ENCODE results near the gene SNRNP70. TPM values are rescaled to one million over a fixed set of nuclear protein-coding genes. Genes with fewer than 3 reads are reported as not detected.
"Not testable (repeated sequence)": the region's sequence is repeated elsewhere in the genome, so short reads cannot be mapped to it uniquely, and the experiment has no call there.

The SNRNP70 gene
- 270 and 281 TPM in 2 replicates for total RNA-seq

GRCh38 chr19:49085020-49085867, at the start of gene SNRNP70:
TSS of gene SNRNP70 (plus strand) at chr19:49085451. CDS start at chr19:49086415, 964 bp downstream.
- H3K9me3 Mint-ChIP-seq: peaks cover 4% of the 10 kb centered on the region
- peaks cover 28% of the 10 kb centered on the region for H3K4me1 Mint-ChIP-seq
- H3K36me3 Mint-ChIP-seq (ENCODE audit: low read depth): peaks cover 30% of the 10 kb centered on the region
- peaks cover 4% of the 10 kb centered on the region for H3K27me3 Mint-ChIP-seq
- peak; percentile 99 for DNase-seq
- intact Hi-C loops (cut with micrococcal nuclease): loop anchor here (1.0 kb wide), 2 partner anchors 29 to 34 kb away; partner anchors contain the start of genes C19orf73, LIN7B and PPFIA3
- peak within 1 kb of the TSS; percentile 98 for H3K4me3 Mint-ChIP-seq
- peak within 1 kb of the TSS; percentile 86 for H3K27ac Mint-ChIP-seq

GRCh38 chr19:49036815-49037214, 48.4 kb upstream of the SNRNP70 start, which contains the start of gene CGB1:
TSS of gene CGB1 (minus strand) at chr19:49036895. CDS start at chr19:49036711, 184 bp downstream.
- H3K9me3 Mint-ChIP-seq; H3K4me3 Mint-ChIP-seq; intact Hi-C loops (cut with micrococcal nuclease); H3K27ac Mint-ChIP-seq; H3K27me3 Mint-ChIP-seq; H3K36me3 Mint-ChIP-seq (ENCODE audit: low read depth); H3K4me1 Mint-ChIP-seq: not testable (repeated sequence)
- DNase-seq: peak; percentile 85

- H3K27ac Mint-ChIP-seq; intact Hi-C loops (cut with micrococcal nuclease); H3K9me3 Mint-ChIP-seq; H3K27me3 Mint-ChIP-seq; H3K36me3 Mint-ChIP-seq (ENCODE audit: low read depth); H3K4me3 Mint-ChIP-seq; DNase-seq; H3K4me1 Mint-ChIP-seq: not testable (repeated sequence)
These were observed 47.1 kb upstream of the SNRNP70 start for GRCh38 chr19:49038111-49038510.

GRCh38 chr19:49038557-49039276, 46.5 kb upstream of the SNRNP70 start:
- DNase-seq; H3K27ac Mint-ChIP-seq; H3K27me3 Mint-ChIP-seq; intact Hi-C loops (cut with micrococcal nuclease); H3K4me1 Mint-ChIP-seq; H3K9me3 Mint-ChIP-seq; H3K36me3 Mint-ChIP-seq (ENCODE audit: low read depth); H3K4me3 Mint-ChIP-seq: not testable (repeated sequence)

- H3K4me3 Mint-ChIP-seq; intact Hi-C loops (cut with micrococcal nuclease); H3K27me3 Mint-ChIP-seq; H3K27ac Mint-ChIP-seq; H3K4me1 Mint-ChIP-seq; H3K9me3 Mint-ChIP-seq; H3K36me3 Mint-ChIP-seq (ENCODE audit: low read depth); DNase-seq: not testable (repeated sequence)
These were observed 45.5 kb upstream of the SNRNP70 start for GRCh38 chr19:49039736-49040135.

- DNase-seq: no peak
- intact Hi-C loops (cut with micrococcal nuclease): no loop called here
- Mint-ChIP-seq H3K36me3 (ENCODE audit: low read depth) (no peaks in the 10 kb centered on the region), H3K27me3 (no peaks in the 10 kb centered on the region), H3K4me1 (no peaks in the 10 kb centered on the region), H3K9me3 (no peaks in the 10 kb centered on the region), H3K27ac (no peak overlapping the region), H3K4me3 (no peak overlapping the region)
These were observed 43.1 kb upstream of the SNRNP70 start for GRCh38 chr19:49042177-49042576.

- DNase-seq; H3K36me3 Mint-ChIP-seq (ENCODE audit: low read depth): not testable (repeated sequence)
These were observed 42.6 kb upstream of the SNRNP70 start for GRCh38 chr19:49042666-49043065.

GRCh38 chr19:49043548-49043947, 41.7 kb upstream of the SNRNP70 start, which contains the start of gene CGB5:
TSS of gene CGB5 (plus strand) at chr19:49043848. CDS start at chr19:49044210, 362 bp downstream.
- H3K4me3 Mint-ChIP-seq; H3K27ac Mint-ChIP-seq; DNase-seq; intact Hi-C loops (cut with micrococcal nuclease); H3K9me3 Mint-ChIP-seq; H3K4me1 Mint-ChIP-seq; H3K27me3 Mint-ChIP-seq; H3K36me3 Mint-ChIP-seq (ENCODE audit: low read depth): not testable (repeated sequence)

More at GRCh38 chr19:49042666-49043065, 42.6 kb upstream of the SNRNP70 start:
- H3K4me1 Mint-ChIP-seq; H3K9me3 Mint-ChIP-seq; H3K27ac Mint-ChIP-seq; intact Hi-C loops (cut with micrococcal nuclease); H3K27me3 Mint-ChIP-seq; H3K4me3 Mint-ChIP-seq: not testable (repeated sequence)

- H3K27ac Mint-ChIP-seq; H3K9me3 Mint-ChIP-seq; DNase-seq; intact Hi-C loops (cut with micrococcal nuclease); H3K36me3 Mint-ChIP-seq (ENCODE audit: low read depth); H3K27me3 Mint-ChIP-seq; H3K4me3 Mint-ChIP-seq; H3K4me1 Mint-ChIP-seq: not testable (repeated sequence)
These were observed 36.2 kb upstream of the SNRNP70 start, which contains the start of gene CGB8 for GRCh38 chr19:49049011-49049410. TSS of gene CGB8 (minus strand) at chr19:49049111. CDS start at chr19:49048739, 372 bp downstream.

- H3K36me3 Mint-ChIP-seq (ENCODE audit: low read depth); H3K27ac Mint-ChIP-seq; H3K27me3 Mint-ChIP-seq; intact Hi-C loops (cut with micrococcal nuclease); DNase-seq; H3K9me3 Mint-ChIP-seq; H3K4me1 Mint-ChIP-seq; H3K4me3 Mint-ChIP-seq: not testable (repeated sequence)
These were observed 35.4 kb upstream of the SNRNP70 start for GRCh38 chr19:49049834-49050233.

GRCh38 chr19:49050376-49051033, 34.7 kb upstream of the SNRNP70 start:
- H3K27ac Mint-ChIP-seq; intact Hi-C loops (cut with micrococcal nuclease); H3K27me3 Mint-ChIP-seq; H3K9me3 Mint-ChIP-seq; H3K36me3 Mint-ChIP-seq (ENCODE audit: low read depth); DNase-seq; H3K4me3 Mint-ChIP-seq; H3K4me1 Mint-ChIP-seq: not testable (repeated sequence)

GRCh38 chr19:49056101-49056901, 28.9 kb upstream of the SNRNP70 start:
- H3K4me3 Mint-ChIP-seq: peak overlapping the region; percentile 84
- peaks cover 12% of the 10 kb centered on the region for H3K4me1 Mint-ChIP-seq
- peaks cover 3% of the 10 kb centered on the region for H3K36me3 Mint-ChIP-seq (ENCODE audit: low read depth)
- peaks cover 49% of the 10 kb centered on the region for H3K27me3 Mint-ChIP-seq
- intact Hi-C loops (cut with micrococcal nuclease): no loop called here
- no peak overlapping the region for H3K27ac Mint-ChIP-seq
- DNase-seq: peak; percentile 90
- no peaks in the 10 kb centered on the region for H3K9me3 Mint-ChIP-seq
